GM19035 (cell line): ENCODE results near the gene ZNF217.
"Not testable (repeated sequence)": the region's sequence is repeated elsewhere in the genome, so short reads cannot be mapped to it uniquely, and the experiment has no call there.

Experiments used
- ATAC-seq: cut with Tn5 transposase; IDR thresholded peaks from one replicate; pipeline ENCODE4 v1.9.1; 2021; ENCODE audit not compliant: unreplicated experiment

ZNF217 gene

DNA sequence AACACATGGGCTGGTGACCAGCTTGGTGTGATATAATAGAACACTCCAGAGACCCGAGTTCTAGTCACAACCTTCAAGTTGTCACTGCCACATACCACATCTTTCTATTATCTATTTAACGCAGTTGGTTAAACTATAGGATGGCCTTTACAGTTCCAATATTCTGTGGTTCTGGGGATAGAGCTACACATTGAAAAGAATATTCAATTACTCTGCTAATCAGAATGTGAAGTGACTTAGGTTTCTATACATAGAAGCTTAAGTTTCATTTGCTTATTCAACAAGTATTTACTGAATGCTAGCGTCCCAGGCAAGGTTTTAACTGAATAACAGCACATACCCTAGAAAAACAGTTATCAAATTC, 9.1 kb downstream of the ZNF217 start:
- ATAC-seq = not testable (repeated sequence)

DNA sequence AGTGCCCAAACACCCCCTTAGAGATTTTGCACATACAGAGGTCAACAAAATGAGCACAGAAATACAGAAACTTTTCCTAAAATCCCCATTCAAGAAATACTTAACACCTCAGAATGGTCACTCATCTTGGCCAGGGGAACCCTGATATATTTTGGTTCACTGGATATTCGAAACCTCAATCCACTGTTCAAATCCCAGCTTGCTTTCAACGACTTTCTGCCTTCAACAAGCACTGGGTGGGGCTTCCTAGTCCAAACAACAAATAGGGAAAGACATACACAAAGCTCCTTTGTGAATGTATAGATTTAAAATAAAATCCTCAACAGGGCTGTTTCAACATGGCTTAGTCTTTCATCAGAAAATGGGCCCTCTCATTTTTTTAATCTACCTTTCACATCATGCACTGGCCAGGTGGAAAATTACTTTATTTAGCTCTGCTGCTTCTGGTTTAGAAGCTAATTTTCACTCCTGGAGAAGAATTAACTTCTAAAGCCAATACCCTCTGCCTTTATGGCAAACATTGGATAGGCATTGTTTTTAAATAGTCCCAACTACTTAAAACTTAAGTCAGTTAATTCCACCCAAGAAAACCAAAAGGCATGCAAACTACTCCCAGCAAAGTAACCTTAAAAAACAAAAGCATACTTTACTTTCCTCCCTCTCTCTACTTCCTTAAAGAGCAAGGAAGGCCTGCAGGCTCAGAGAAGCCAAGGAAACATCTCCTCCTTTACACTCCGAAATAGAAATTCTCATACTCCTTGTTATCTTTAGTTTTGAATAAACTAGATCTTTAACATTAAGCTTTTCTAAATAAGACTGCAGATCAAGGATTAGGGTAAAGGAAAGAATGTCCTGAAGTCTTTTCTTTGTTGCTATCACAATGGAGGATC, 9.7 kb downstream of the ZNF217 start:
- ATAC-seq = not testable (repeated sequence)

DNA sequence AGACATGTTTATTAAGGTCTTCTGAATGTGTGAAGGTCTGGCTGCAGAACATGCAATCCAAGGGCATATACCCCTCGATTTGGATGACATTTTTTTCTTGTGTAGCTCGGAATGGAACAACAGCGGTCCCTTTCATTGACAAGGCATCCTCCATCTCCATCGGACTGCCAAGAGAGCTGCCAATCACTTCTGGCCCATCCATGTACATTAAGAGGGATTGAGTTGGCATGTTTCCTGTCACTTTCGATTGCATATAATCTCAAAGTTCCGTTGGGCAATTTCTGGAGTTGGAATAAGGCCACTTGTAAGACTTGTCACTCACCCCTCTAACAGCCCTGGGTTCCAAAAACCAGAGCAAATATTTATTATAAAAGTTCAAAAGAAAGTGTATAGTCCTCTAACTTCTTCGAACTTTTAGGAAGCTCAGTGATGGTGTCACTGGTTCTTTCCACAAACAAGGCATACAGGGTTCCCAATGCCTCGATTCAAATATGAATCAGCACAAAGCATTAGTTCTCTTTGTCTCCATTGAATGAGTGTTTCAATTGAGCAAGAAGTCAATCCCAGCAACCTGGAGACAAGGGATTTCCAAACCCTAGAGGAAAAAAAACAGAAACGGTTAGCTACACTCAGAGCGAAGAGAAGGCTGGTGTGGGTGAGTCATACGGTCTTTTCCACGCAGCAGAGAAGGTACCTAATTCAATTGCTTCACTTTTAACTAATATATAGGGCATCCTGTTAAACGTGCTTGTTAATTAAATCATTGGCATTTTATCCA, 10.9 kb downstream of the ZNF217 start:
- no peak for ATAC-seq

DNA sequence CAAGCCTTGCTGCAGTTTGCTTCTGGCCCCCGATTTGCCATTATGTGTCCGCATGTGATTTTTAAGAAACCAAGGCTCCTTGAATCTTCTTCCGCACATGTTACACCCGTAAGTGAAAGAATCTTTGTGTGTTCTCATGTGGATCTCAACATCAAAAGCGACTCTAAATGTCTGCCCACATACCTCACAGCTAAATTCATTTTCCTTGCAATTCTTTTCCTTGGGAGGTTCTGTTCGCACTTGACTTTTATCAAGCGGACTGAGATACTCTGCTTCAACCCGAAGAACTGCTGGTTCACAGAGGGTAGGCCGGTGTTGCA, 11.4 kb downstream of the ZNF217 start:
- no peak for ATAC-seq

DNA sequence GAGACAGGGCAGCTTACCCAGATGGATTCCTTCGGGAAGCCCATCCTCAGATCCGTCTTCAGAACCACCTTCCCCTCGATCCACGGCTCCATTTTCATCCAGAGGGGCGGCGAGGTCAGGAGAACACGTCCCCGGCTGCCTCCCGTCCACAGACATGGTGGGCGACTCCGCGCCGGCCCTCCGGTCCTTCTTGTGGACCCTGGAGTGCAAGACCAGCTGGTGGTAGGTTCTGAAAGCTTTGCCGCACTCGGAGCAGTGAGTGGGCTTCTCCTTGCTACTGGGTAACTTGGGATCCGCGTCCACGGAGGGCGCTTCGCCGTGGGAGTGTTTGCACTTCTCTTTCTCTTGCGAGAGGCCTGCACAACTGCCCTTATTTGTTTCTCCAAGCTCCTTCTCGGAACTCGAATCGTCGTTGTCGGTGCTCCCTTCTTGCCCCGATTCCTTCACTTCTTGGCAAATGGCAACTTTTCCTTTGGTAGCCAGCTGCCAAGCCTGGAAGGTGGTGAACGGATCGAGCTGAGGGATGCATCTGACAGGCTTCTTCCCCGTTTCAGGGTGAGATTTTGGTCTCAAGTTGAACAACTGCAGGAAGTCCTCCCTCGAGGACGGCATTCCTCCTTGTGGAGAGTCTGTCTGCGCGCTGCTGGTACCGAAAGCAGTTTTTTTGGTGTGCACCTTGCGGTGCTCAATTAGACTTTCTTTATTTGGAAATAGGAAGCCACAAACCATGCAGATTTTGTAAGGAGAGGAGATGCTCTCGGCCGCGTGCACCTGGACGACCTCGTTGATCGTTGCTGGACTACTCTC, 12.0 kb downstream of the ZNF217 start:
- no peak for ATAC-seq

DNA sequence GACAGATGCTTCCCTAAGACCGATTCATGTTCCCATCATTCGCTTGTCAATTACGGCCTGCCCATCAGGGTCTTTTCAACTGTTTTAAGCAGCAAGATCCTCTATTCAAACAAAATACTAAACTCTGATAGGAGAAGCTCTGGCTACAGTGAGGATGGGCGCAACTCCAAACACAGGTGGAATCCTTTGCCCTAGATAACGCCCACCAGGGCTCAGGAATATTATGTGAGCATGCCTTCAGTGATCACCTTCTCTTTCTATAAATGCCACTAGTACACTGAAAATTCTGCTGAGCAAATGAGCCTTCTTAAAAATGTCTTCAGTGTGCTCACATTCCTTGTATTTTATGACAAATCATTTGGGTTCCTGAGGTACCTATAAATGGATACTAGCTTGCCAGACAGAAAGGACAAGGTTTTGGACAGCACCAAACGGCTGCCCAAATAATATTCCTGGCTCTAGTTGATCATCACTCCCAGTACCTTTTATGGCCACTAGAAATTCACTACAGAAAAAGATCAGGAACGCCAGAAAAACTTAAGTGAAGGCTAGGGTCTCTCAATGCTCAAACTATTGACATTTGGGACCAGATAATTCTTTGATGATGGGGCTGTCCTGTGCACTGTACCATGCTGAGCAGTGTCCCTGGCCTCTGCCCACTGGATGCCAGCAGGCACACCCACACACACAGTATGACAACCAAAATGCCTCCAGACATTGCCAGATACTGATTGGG, 13.1 kb downstream of the ZNF217 start:
- ATAC-seq = no peak

DNA sequence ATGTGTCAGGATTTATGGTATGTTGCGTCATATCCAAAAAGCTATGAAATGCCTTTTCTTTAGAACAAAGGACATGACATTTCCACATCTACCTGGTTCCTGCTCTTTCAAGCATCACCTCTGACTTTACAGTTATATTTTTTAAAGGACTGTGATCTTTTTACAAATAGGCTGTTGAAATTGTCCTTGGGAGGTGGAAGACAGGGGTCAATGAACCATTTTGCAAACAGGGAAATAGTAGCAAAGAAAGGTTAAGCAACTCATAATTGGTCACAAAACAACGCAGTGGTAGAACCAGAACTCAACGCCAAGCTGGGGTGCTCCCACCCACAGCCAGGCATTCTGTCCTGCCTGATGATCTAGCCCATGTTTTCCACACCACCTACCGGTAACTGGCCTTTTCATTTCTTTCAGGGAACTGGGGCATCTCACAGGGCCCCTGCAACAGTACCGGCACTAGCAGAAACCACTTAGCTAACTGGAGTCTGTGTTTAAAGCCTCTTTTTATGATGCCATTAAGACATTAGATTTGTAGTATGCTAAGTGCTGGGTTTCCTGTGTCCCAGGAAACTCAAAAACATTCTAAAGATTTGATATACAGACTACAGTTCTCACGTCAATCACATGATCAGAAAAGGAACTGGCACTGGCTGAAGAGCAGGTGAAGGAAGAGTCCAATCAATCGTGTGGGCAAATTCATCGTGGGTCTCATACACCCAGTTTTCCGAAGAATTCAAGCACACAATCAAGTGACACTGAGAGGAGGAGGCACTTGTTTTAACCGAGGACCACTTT, 13.9 kb downstream of the ZNF217 start:
- no peak for ATAC-seq

DNA sequence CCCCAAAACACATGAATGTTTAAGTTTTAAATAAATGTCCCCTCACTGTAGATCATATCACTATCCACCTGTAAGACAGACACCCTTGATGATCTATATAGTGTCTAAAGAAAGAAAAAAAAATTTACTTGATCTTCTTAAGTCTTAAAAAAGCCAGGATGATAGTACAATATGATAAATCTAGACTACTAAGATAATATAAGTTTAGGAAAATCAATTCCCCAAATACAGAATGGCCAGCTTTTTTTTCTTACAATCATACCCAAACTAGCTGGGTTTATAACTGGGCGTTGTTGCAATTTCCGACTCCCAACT, 14.4 kb downstream of the ZNF217 start:
- no peak for ATAC-seq

DNA sequence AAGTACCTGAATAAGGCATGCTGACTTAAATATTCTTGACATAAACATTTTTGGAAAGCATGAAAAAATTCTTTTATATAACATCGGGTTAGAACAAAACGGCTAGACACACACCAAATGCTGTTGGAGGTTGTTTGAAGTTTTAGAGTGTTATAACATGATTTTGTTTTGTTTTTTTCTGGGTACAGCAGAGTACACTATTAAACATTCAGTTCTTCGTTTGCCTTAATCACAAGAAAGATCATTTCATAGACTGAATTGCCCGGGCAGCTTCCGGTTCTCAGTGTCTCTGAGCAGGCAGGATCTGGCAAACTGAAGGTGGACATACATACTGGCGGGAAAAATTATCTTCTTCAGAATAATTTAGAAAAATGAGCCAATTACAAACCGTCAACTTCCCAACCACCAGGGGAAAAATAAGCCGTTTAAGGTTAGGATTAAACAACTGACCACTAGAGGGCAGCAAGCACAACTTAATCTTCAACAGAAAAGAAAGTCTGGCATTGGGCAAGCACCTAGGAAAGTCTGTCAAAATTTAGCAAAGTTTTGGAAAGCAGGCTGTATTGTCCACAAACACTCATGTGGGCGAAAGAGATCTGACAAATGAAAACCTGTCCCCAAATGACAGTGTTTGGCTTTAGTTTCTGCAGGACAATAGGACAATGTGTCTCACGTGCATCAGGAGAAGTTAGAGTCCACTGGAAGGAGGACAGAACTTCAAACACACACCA, 15.0 kb downstream of the ZNF217 start:
- no peak for ATAC-seq

DNA sequence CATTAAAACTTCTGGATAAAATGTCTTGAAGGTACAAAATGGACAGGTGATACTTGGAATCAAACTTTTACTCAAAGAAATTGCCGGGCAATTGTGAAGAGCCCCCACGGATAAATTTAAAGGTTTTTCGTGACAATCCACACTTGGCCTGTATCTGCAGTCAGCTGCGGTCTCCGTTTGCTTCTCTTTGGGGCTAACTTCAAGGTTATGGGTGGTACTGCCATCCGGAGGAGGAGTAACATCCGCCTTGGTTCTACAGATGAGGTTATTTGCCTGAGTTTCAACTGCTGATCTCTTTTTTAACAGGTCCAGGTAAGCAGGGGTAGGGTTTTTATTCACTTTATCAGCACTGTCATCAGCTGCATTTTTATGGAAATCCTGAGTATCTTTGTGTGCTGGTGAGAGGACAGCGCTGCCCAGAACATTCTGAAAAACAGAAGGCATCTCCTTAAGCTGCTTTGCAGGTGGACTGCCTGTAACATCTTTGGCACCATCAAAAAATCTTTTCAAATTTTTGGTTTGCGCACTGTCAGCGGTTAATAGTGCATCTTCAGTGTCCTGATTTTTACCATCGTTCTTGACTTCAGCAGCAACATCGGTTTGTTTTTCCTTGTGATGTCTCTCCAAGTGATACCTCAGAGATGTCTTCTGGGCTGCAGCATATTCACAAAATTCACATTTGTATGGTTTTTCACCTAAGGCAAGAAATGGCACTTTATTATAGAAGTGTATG, 16.9 kb downstream of the ZNF217 start:
- no peak for ATAC-seq

DNA sequence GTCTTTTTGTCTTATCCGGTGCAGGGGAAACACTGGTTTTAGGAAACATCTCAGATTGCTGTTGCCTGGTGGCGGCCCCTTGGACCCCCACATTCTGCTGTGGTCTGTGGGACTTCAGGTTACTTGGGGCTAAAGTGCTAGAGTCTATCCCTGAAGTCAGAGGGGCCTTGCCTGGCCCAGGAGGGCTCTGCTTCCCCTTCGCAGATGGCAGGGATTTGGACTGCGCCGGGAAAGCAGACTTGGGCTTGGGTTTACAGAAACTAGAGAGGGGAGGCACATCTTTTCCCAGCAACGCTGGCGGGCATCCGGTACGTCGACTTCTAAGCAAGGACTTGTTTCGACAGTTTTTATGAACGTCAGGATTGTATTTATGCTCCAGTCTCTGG, 17.5 kb downstream of the ZNF217 start:
- no peak for ATAC-seq

DNA sequence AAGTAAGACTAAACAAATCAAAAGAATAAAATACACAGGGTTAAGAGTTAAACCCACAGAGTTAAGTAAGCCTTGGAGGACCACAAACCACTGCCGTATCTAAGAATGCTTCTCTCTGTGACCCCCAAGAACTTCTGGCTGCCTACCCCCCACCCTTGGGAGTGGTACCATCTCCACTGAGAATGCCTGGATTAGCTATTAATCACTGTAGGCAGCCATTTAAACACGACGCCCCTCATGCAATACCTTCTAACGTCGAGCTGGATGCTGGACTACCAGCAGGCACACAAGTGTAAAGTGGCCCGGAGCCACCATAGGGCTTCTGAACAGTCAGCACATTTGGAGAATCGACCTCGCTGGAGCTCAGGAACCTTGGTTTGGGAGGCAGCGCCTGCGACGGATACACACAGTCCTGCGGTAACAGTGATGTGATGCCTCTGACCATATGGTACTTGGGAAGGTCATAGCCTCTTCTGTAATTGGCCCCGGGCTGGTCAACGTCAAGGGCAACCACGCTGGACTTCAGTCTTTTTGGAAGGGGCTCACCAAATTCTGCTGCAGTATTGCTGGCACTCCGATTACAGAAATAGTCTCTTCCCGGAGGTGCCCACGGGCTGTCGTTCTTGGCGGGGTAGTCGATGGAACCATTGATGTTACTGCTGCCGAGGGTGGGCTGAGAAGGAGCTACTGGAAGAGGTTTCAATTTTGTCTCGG, 18.0 kb downstream of the ZNF217 start:
- ATAC-seq = no peak

DNA sequence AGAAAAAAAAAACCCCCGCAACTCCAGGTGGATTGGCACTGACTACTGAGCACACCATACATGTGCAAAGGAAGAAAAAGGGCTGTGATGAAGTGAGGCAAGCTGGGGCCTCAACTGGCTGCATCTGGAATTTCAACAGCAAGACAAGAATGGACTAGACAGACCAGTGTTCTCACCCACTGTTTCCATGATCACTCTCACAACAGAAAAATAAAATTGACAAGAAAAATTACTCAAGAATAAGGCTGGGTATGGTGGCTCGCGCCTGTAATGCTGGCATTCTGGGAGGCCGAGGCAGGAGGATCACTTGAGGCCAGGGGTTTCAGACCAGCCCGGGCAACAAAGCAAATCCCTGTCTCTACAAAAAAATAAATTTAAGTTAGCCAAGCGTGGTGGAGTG, 18.8 kb downstream of the ZNF217 start:
- no peak for ATAC-seq

DNA sequence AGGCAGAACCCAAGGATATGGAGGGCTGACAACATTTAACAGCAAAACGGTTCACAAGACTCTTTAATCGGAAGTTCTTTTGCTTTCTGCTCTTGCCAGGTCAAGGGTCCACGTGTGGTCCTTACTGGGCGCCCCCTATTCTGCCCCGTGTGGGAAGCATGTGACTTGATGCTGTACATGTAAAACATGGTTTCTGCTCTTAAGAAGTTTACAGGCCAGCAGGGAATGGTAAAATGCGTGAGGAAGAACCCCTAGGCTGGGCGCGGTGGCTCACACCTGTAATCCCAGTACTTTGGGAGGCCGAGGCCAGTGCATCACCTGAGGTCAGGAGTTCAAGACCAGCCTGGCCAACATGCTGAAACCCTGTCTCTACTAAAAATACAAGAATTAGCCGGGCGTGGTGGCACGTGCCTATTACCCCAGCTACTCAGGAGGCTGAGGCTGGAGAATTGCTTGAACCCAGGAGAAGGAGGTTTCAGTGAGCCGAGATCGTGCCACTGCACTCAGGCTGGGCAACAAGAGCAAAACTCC, 19.3 kb downstream of the ZNF217 start:
- ATAC-seq = no peak

DNA sequence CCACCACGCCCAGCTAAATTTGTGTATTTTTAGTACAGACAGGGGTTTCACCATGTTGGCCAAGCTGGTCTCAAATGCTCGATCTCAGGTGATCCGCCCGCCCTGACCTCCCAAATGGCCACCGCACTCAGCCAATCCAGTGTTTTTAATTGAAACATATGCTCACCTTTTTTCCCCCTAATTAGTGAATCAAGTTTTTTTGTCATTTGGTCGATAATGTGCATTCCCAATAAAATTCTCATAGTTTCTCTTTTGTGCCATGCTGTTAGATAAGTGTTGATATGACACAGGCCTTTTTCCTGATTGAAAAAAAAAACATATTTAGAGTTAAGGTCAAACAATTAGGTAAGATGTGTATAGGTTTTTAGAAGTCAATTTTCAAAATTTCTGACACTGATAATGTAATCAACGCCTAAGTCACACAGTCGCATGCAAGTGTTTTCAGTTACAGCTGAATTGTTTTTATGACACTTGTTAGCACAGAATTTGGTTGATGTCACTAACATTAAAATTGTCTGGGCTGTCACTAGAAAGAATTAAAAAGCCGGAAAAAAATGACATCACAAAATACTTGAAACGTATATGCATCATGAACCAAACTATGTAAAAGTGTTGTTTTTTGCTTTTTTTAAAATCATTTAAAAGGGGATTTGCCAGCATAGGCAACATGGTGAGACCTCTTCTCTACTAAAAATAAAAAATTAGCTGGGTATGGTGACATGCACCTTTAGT, 21.9 kb downstream of the ZNF217 start:
- ATAC-seq = no peak

DNA sequence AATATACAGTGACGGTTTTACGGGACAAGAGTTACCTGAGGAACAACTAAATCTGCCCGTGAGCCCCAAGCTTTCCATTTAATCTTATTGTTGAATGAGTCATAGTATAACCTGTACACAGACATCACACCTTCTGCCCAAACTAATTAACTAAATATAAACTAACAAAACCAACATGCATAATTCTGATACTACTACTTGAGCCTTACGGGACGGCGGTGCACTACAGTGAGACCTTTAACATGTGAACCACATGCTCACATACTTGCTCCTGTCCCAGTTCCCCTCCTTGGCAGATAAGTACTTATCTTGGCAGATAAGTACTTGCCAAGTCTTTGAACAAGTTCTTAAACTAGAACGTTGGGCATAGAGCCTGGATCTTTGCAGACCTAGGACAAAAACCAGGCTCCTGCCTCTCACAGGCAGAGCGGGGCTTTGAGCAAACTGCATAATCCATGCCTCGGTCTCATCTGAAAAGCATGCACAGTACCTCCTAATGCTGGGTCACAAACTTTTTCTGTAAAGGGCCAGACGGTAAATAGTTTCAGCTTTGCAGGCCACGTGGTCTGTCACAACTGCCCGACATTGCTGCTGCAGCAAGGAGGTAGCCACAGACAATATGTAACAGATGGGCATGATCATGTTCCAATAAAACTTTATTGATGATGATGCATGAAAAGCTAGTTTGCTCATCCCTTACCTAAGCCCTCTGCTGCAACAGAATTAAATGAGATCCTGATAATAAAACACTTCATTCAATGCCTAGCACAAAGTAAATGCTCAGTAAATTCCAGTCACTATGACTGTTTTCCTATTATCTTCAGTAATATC, 23.0 kb downstream of the ZNF217 start:
- ATAC-seq = no peak
